Effector memory CD8-positive, alpha-beta T cell (primary cell): Measurements from ENCODE around the gene PTGIR.
A peak's percentile ranks its signal among the peaks of the same experiment; 100 is the strongest.

Experiments
- ATAC-seq: fragments of 150-1000 bp; cut with Tn5 transposase; replicated peaks from 2 replicates; pipeline ENCODE4 v1.10.0; 2021; ENCODE audit warnings: mild to moderate bottlenecking, moderate library complexity
- DNase-seq, 3 experiments: peaks; one replicate each; pipeline ENCODE4 v3.0.0; 2021
- H3K27ac Mint-ChIP-seq, 2 donors: one replicate each; pipeline ENCODE4 v1.8.0; 2022; ENCODE audit warnings: mild to moderate bottlenecking in 2 of 2, mixed read lengths in 2 of 2, moderate library complexity in 2 of 2
- H3K27me3 Mint-ChIP-seq, 2 donors: one replicate each; pipeline ENCODE4 v1.8.0; 2022; ENCODE audit warnings: mixed read lengths in 2 of 2
- H3K36me3 Mint-ChIP-seq: one replicate; pipeline ENCODE4 v1.8.0; 2022; ENCODE audit warnings: mild to moderate bottlenecking, moderate library complexity, mixed read lengths; ENCODE audit not compliant: insufficient read depth
- H3K4me1 Mint-ChIP-seq, 2 donors: one replicate each; pipeline ENCODE4 v1.8.0; 2022; ENCODE audit warnings: low read depth in 2 of 2, mixed read lengths in 2 of 2
- H3K4me3 Mint-ChIP-seq, 2 donors: one replicate each; pipeline ENCODE4 v1.8.0; 2022; ENCODE audit warnings: mild to moderate bottlenecking in 2 of 2, mixed read lengths in 2 of 2, moderate library complexity in 2 of 2
- H3K9me3 Mint-ChIP-seq, 2 donors: one replicate each; pipeline ENCODE4 v1.8.0; 2022; ENCODE audit warnings: mixed read lengths in 2 of 2
- total RNA-seq, 9 experiments: gene quantifications; one replicate each; lab custom pipeline; 2026; lab: John Stamatoyannopoulos, UW

Gene PTGIR
- 0 to 6.3 (median 0.62) reads per million in 9 experiments for total RNA-seq

- Mint-ChIP-seq H3K4me3 (no peak within 1 kb of the TSS), H3K27ac (peak within 1 kb of the TSS in 1 of 2 donors; percentile 24), H3K36me3 (no peaks in the 10 kb centered on the region), H3K9me3 (no peaks in the 10 kb centered on the region), H3K4me1 (peaks cover 0 to under 1% of the 10 kb centered on the region in 2 donors), H3K27me3 (peaks cover 30 to 72% of the 10 kb centered on the region in 2 donors)
- DNase-seq (no peak), ATAC-seq (no peak)
These were observed at the start of gene PTGIR for GRCh38 chr19:46624958-46625661. PTGIR (minus strand) TSS chr19:46625089; CDS start chr19:46624225, 864 bp downstream.

GRCh38 chr19:46670813-46671212 lies 45.9 kb upstream of the PTGIR start:
- H3K4me3 Mint-ChIP-seq: no peak overlapping the region
- no peak for ATAC-seq
- H3K9me3 Mint-ChIP-seq: no peaks in the 10 kb centered on the region
- peaks cover 0 to 5% of the 10 kb centered on the region in 2 donors for H3K4me1 Mint-ChIP-seq
- no peak for DNase-seq
- H3K27me3 Mint-ChIP-seq: no peaks in the 10 kb centered on the region
- no peak overlapping the region for H3K27ac Mint-ChIP-seq
- H3K36me3 Mint-ChIP-seq: peaks cover 22% of the 10 kb centered on the region

GRCh38 chr19:46668662-46669061 lies 43.8 kb upstream of the PTGIR start:
- Mint-ChIP-seq H3K36me3 (peaks cover 4% of the 10 kb centered on the region), H3K27ac (no peak overlapping the region), H3K27me3 (no peaks in the 10 kb centered on the region), H3K4me1 (peaks cover 0 to 5% of the 10 kb centered on the region in 2 donors), H3K9me3 (no peaks in the 10 kb centered on the region), H3K4me3 (no peak overlapping the region)
- DNase-seq (no peak), ATAC-seq (no peak)

- Mint-ChIP-seq H3K36me3 (peaks cover 8% of the 10 kb centered on the region), H3K9me3 (no peaks in the 10 kb centered on the region), H3K4me1 (peaks cover 6 to 11% of the 10 kb centered on the region in 2 donors), H3K4me3 (no peak overlapping the region), H3K27ac (no peak overlapping the region), H3K27me3 (peaks cover under 1 to 2% of the 10 kb centered on the region in 2 donors)
- ATAC-seq: no peak
- DNase-seq: no peak
These were observed 40.2 kb upstream of the PTGIR start for GRCh38 chr19:46665072-46665471.

- DNase-seq: peak; percentile 63 to 66 (median 65)
- Mint-ChIP-seq H3K27ac (peak overlapping the region; percentile 6 to 60), H3K4me1 (peaks cover 15 to 16% of the 10 kb centered on the region in 2 donors), H3K9me3 (no peaks in the 10 kb centered on the region), H3K36me3 (peaks cover 8% of the 10 kb centered on the region), H3K4me3 (peak overlapping the region; percentile 69 to 77), H3K27me3 (peaks cover 19 to 33% of the 10 kb centered on the region in 2 donors)
- ATAC-seq: peak; percentile 49
These were observed 37.1 kb upstream of the PTGIR start for GRCh38 chr19:46661735-46662592.

- Mint-ChIP-seq H3K4me3 (peak within 1 kb of the TSS; percentile 69 to 77), H3K9me3 (no peaks in the 10 kb centered on the region), H3K4me1 (peaks cover 15 to 16% of the 10 kb centered on the region in 2 donors), H3K27me3 (peaks cover 23 to 40% of the 10 kb centered on the region in 2 donors), H3K27ac (peak within 1 kb of the TSS; percentile 6 to 60), H3K36me3 (peaks cover 8% of the 10 kb centered on the region)
- DNase-seq: peak; percentile 99 to 100 (median 100)
- ATAC-seq: peak; percentile 88
These were observed 36.3 kb upstream of the PTGIR start, which contains the start of gene DACT3 for GRCh38 chr19:46661020-46661731. DACT3 (minus strand) TSS chr19:46661182; CDS start chr19:46661064, 118 bp downstream.

- Mint-ChIP-seq H3K36me3 (peaks cover 8% of the 10 kb centered on the region), H3K4me3 (peak overlapping the region; percentile 69 to 77), H3K27ac (no peak overlapping the region), H3K4me1 (peaks cover 15 to 16% of the 10 kb centered on the region in 2 donors), H3K9me3 (no peaks in the 10 kb centered on the region), H3K27me3 (peaks cover 24 to 41% of the 10 kb centered on the region in 2 donors)
- DNase-seq (no peak), ATAC-seq (no peak)
These were observed 35.7 kb upstream of the PTGIR start for GRCh38 chr19:46660551-46661019.

GRCh38 chr19:46660008-46660517 lies 35.2 kb upstream of the PTGIR start:
- no peak for DNase-seq
- no peak overlapping the region for H3K27ac Mint-ChIP-seq
- H3K9me3 Mint-ChIP-seq: no peaks in the 10 kb centered on the region
- peaks cover 29 to 46% of the 10 kb centered on the region in 2 donors for H3K27me3 Mint-ChIP-seq
- ATAC-seq: no peak
- H3K36me3 Mint-ChIP-seq: peaks cover 8% of the 10 kb centered on the region
- H3K4me3 Mint-ChIP-seq: peak overlapping the region; percentile 69 to 77
- peaks cover 15 to 16% of the 10 kb centered on the region in 2 donors for H3K4me1 Mint-ChIP-seq

- Mint-ChIP-seq H3K4me3 (peak overlapping the region; percentile 69 to 77), H3K27ac (no peak overlapping the region), H3K36me3 (peaks cover 8% of the 10 kb centered on the region), H3K27me3 (peaks cover 33 to 53% of the 10 kb centered on the region in 2 donors), H3K9me3 (no peaks in the 10 kb centered on the region), H3K4me1 (peaks cover 15 to 16% of the 10 kb centered on the region in 2 donors)
- ATAC-seq (no peak), DNase-seq (no peak)
These were observed 34.5 kb upstream of the PTGIR start for GRCh38 chr19:46659151-46660007.

- Mint-ChIP-seq H3K27ac (no peak overlapping the region), H3K4me3 (no peak overlapping the region), H3K36me3 (no peaks in the 10 kb centered on the region), H3K4me1 (peaks cover 9 to 10% of the 10 kb centered on the region in 2 donors), H3K27me3 (peaks cover 59 to 81% of the 10 kb centered on the region in 2 donors), H3K9me3 (no peaks in the 10 kb centered on the region)
- ATAC-seq (no peak), DNase-seq (no peak)
These were observed 31.7 kb upstream of the PTGIR start for GRCh38 chr19:46656541-46656940.

- H3K27me3 Mint-ChIP-seq: peaks cover 71 to 94% of the 10 kb centered on the region in 2 donors
These were observed 29.8 kb upstream of the PTGIR start for GRCh38 chr19:46654621-46655152.

GRCh38 chr19:46650445-46650844 lies 25.6 kb upstream of the PTGIR start:
- Mint-ChIP-seq H3K9me3 (no peaks in the 10 kb centered on the region), H3K4me3 (peak overlapping the region in 1 of 2 donors; percentile 46), H3K27ac (no peak overlapping the region), H3K36me3 (peaks cover 4% of the 10 kb centered on the region), H3K27me3 (peaks cover 69 to 90% of the 10 kb centered on the region in 2 donors), H3K4me1 (peaks cover 2 to 4% of the 10 kb centered on the region in 2 donors)
- DNase-seq: no peak
- ATAC-seq: no peak

More at GRCh38 chr19:46654621-46655152, 29.8 kb upstream of the PTGIR start:
- no peak overlapping the region for H3K4me3 Mint-ChIP-seq
- peaks cover 2 to 5% of the 10 kb centered on the region in 2 donors for H3K4me1 Mint-ChIP-seq
- no peak overlapping the region for H3K27ac Mint-ChIP-seq
- H3K9me3 Mint-ChIP-seq: no peaks in the 10 kb centered on the region
- H3K36me3 Mint-ChIP-seq: peaks cover 4% of the 10 kb centered on the region
- ATAC-seq (no peak), DNase-seq (no peak)
